Myocyte (in vitro differentiated cells): ENCODE results near the gene TMED8. TPM values are rescaled to one million over a fixed set of nuclear protein-coding genes. Genes with fewer than 3 reads are reported as not detected.
"Not testable (repeated sequence)": the region's sequence is repeated elsewhere in the genome, so short reads cannot be mapped to it uniquely, and the experiment has no call there.

Experiments used
- DNase-seq: peaks from one replicate; pipeline ENCODE4 v3.0.0-alpha.2; 2012; ENCODE audit warnings: low read depth
- total RNA-seq: library from RNA; depleted of rRNA; stranded (reverse); fragments of >200 nt; gene quantifications from 2 replicates; pipeline ENCODE4 v1.2.3, GENCODE V29; 2014

Gene TMED8
- total RNA-seq, 1 donor from 2014 or later, result 5.5 TPM

DNA sequence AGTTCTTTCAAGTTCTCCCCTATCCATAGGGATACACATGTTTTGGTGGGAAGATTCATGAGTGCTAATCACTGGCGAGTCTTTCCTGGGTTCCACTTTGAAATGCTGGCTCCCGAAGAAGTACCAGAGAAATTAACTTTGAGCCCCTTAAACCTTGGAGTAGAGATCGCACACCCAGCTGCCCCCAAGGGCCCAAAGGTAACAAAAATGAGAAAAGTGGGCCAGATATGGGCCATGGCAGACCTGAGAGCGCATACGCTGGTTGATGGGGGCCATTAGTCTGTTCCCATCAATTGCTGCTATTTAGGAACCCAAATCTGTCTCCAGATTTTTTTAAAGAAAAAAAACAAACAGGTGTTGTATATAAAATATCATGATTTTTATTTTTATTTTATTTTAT, 53.9 kb downstream of the TMED8 start:
- DNase-seq, result no peak

GRCh38 chr14:77322250-77322902, 54.5 kb downstream of the TMED8 start:
- no peak for DNase-seq

- DNase-seq, result peak; percentile 92
These were observed 56.5 kb downstream of the TMED8 start, which contains the start of gene POMT2 for GRCh38 chr14:77320238-77320935. TSS of gene POMT2 (minus strand) at chr14:77320883. CDS start at chr14:77320681, 202 bp downstream.

DNA sequence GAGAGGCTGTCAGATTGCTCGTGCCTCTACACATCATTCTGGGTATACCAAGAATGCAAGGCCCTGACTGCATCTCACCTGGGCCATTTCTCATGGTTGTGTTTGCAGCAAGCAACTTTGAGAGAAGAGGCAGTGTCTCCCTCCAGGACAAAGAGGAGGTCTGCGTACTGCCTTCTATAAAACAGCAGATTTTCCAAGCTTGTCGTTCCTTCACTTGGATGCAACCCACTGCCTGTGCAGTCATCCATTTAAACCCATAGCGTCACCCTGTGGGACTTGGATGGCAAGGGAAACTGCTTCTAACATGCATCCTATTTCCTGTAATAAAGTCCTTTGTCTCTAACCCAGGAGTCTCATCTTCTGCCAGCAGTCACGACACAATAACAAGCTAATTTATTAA, 57.5 kb downstream of the TMED8 start:
- DNase-seq, result no peak

- DNase-seq, result not testable (repeated sequence)
These were observed 58.1 kb downstream of the TMED8 start for GRCh38 chr14:77318756-77319155.

GRCh38 chr14:77318006-77318553, 58.8 kb downstream of the TMED8 start:
- peak; percentile 17 for DNase-seq

DNA sequence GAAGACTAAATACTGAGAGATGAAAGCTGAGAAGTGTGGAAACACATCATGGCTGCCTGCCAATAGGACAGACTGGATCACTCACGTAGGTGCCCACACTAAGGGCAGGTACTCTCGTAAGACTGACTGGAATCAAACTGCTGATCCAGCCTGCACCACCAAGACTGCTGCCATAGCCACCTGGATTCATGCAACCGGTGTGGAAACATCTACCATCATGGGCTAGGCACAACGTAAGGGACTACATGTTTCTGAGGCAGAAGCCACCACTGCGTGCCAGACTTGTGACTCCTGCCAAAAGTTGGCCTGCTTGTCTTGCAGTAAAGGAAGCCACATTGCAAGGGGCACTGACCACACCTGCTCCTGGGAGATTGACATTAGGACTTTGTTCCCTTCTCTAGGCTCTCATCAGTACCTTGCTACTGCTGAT, 60.0 kb downstream of the TMED8 start:
- DNase-seq, result peak; percentile 19

DNA sequence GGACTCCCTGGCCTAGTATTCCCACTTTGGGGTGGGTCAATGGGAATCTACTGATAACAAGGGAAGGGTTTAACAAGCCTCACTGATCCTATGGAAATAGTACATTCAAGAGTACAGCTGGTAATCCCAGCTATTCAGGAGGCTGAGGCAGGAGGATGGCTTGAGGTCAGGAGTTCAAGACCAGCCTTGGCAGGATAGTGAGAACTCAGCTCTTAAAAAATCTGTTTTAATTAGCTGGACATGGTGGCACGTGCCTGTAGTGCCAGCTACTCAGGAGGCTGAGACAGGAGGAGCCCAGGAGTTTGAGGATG, 60.7 kb downstream of the TMED8 start:
- DNase-seq, result no peak

DNA sequence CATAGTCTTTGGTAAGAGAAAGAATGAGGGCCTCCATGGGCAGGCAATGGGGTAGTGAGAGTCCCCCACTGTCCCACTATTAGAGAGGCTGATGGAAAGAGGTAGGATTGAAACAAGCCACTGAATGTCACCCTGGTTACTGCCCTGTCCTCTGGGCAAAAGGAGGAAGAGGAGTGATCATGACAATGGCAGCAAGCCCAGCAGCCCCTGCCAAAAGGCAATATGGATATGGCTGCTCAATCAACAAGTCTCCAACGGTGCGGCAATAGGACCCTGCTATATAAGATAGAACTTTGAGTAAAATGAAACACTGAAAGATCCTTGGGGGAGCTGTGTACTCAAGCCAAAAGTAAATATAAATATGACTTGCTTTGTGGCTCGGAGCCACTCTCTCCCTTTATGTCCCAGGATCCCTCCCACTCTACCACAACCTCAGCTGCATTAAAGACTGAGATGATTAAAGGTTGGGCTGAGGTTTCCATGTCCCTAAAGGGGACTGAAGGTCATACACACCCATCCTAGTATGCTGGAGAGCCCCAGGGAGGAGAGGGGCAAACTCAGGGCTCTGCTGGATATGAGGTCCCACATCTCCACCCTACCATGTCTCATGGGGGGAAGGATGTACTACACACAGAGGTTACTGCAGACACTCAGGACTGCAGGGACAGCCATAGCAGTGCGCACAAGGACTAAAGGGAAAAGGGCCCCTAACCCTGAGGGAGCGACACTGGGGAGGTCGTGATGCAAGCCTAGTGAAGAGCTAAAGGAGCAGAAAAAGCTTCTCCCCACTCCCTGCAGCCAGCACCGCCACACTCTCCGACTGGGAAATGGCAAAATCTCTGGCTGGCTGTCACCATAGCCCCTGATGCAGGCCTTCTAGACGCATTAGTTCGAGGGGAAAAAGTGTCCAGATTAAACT, 62.1 kb downstream of the TMED8 start:
- DNase-seq, result no peak

GRCh38 chr14:77314043-77314442, 62.9 kb downstream of the TMED8 start:
- peak; percentile 57 for DNase-seq

GRCh38 chr14:77313371-77313770, 63.5 kb downstream of the TMED8 start:
- DNase-seq, result no peak

DNA sequence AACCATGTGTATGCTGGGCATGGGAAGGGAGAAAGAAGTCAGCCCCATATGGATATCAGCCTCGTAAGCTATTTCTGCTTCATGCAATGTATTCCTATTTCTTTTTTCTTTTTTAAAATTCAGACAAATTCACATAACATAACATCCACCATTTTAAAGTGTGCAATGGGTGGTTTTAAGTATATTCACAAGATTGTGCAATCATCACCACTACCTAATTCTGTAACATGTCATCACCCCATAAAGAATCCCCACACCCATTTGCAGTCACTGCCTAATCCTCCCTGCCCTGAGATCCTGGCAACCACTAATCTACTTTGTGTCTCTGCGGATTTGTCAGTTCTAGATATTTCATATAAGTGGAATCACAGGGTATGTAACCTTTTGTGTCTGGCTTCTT, 65.7 kb downstream of the TMED8 start:
- peak; percentile 32 for DNase-seq

- peak; percentile 47 for DNase-seq
These were observed 66.9 kb downstream of the TMED8 start for GRCh38 chr14:77310026-77310425.

DNA sequence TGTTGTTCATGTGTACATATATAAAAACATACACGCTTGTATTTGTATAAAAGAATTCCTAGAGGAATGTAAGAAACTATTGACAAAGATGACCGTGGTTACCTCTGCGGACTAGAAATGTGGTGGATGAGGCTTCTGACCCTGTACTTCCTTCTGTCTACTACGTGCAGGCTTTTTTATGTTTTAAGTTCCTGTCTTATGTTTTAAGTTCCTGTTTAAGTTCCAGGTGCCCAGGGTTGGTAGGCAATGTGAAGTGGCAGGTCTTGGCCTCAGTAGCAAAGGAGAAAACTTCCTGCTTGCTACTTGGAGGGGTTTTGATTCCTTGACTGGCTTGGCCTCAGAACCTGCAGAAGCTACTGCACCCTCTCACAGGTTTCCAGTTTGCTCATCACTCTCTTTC, 67.8 kb downstream of the TMED8 start:
- no peak for DNase-seq

DNA sequence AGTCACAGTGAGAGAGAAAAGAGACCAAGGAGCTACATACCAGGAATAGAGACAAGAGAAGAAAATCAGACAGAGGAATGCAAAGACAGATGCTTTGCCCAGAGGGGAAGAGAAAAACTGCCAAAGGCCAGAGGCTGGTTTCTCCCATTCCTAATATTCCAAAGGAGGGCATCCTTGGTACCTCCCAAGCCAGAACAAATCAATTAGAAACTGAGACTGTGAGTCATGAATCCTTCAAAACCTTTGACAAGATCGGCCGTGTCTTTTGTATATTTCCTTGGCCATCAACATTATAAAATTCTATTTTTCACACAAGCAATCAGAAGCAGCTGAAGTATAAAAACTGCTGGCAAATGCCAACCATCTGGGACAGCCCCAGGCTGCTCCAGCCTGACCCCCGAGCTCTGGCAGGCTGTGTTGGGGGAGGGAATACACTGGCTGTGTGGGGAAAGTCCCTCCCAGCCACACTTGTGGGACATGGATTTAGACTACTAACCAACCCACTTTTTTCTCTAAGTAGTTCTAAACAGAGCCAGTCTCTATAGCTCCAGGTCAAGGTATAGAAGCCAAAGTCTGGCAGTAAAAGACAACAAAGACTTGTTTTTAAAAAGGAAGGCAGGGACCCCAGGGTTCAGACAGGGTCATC, 69.9 kb downstream of the TMED8 start:
- DNase-seq, result peak; percentile 74

GRCh38 chr14:77306416-77306815, 70.5 kb downstream of the TMED8 start:
- peak; percentile 64 for DNase-seq

DNA sequence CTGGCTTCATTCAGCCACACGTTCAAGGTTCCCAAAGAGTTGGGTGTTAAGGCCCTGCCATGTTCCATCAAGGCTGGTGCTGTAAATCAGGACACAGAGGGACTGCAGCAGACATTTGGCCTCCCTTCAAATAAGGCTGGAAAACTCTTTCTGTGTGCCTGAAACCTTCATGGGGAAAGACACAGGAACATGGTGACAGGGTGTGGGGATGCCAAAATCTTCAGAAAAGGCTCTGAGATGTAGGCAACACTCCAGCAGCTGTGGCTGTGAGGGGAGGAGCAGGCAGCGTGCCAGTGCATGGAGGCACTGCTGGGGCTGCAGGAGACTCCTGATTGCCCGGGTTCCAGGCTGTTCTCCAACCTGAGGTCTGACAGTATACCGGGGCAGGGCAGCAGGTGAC, 71.2 kb downstream of the TMED8 start:
- peak; percentile 40 for DNase-seq

DNA sequence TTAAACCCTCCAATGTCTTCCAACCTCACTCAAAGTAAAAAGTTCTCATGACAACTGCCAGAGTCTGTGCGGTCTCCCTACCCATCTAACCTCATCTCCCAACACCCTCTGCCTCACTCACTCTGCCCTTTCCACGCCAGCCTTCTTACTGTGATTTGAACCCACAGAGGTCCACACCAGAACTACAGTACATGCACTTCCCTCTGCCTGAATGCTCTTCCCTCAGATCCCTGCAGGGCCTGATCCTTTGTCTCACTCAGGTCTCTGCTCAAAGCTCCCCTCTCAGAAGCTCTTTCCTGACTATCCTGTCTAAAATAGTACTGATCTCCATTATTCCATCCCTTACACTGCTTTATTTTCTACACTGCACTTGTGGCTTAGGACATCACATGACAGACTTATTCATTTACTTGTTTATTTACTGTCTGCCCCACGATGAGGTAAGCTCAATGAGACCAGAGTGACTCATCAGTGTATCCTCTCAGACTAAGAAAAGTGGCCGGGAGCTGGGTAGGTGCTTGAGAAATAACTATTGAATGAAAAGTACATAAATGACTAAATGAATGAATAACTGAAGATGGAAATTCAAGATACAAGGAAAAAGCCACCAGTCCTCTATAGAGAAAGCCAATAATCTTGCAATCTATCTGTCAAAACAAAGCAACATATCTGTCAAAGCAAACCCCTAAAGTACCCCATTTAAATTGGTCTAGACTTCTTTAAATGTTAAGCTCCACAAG, 73.3 kb downstream of the TMED8 start:
- DNase-seq, result peak; percentile 92

DNA sequence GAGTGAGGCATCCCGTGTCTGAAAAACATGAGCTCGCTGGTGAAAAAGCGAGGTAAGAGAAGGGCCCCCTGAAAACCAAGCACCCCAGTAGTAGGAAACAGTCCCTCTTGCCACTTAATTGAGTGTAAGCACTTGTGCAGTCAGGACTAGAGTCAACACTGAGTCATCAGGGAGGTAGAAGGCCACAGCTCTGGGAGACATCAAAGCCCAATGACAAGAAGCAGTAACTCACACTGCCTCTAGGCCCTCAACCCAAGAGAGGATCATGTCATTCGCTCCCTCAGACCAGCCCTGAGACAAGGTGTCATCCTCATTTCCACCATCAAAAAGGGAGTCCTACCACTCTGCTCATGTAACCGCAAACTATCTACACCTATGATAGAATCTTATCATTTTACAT, 74.0 kb downstream of the TMED8 start:
- peak; percentile 58 for DNase-seq

GRCh38 chr14:77301103-77301502, 75.8 kb downstream of the TMED8 start:
- peak; percentile 86 for DNase-seq
